NCI-H187 treated with DMSO at 0.1 percent for 48 hours (cell line): ENCODE data around the gene GAS2L2.

Experiments used
- DNase-seq: peaks from one replicate; lab custom pipeline; 2025; lab: John Stamatoyannopoulos, UW

GAS2L2 gene

GRCh38 chr17:35752945-35753764 lies at the start of gene GAS2L2:
Gene GAS2L2 (minus strand): TSS chr17:35753239. CDS start chr17:35752850, 389 bp downstream.
- no peak for DNase-seq

GRCh38 chr17:35801583-35802224 lies 48.7 kb upstream of the GAS2L2 start:
- no peak for DNase-seq

GRCh38 chr17:35799942-35800341 lies 46.9 kb upstream of the GAS2L2 start:
- DNase-seq = no peak

GRCh38 chr17:35797918-35798317 lies 44.9 kb upstream of the GAS2L2 start:
- no peak for DNase-seq

GRCh38 chr17:35797370-35797769 lies 44.3 kb upstream of the GAS2L2 start:
- no peak for DNase-seq

GRCh38 chr17:35796942-35797341 lies 43.9 kb upstream of the GAS2L2 start:
- no peak for DNase-seq

GRCh38 chr17:35795871-35796265 lies 42.8 kb upstream of the GAS2L2 start:
- no peak for DNase-seq

GRCh38 chr17:35795007-35795870 lies 42.2 kb upstream of the GAS2L2 start, which contains the start of gene MMP28:
Gene MMP28 (minus strand): TSS chr17:35795641. CDS start chr17:35795377, 264 bp downstream.
- no peak for DNase-seq

- no peak for DNase-seq
Observed at GRCh38 chr17:35793257-35793656, 40.2 kb upstream of the GAS2L2 start.

- no peak for DNase-seq
Observed at GRCh38 chr17:35791681-35792350, 38.8 kb upstream of the GAS2L2 start.

GRCh38 chr17:35790841-35791240 lies 37.8 kb upstream of the GAS2L2 start:
- no peak for DNase-seq

GRCh38 chr17:35788477-35789368 lies 35.7 kb upstream of the GAS2L2 start:
- DNase-seq = no peak

GRCh38 chr17:35786941-35787432 lies 33.9 kb upstream of the GAS2L2 start:
- no peak for DNase-seq

- DNase-seq = no peak
Observed at GRCh38 chr17:35784895-35785294, 31.9 kb upstream of the GAS2L2 start.

- no peak for DNase-seq
Observed at GRCh38 chr17:35780950-35781349, 27.9 kb upstream of the GAS2L2 start.

GRCh38 chr17:35778641-35779196 lies 25.7 kb upstream of the GAS2L2 start:
- DNase-seq = no peak

- DNase-seq = no peak
Observed at GRCh38 chr17:35775583-35775982, 22.5 kb upstream of the GAS2L2 start.

- no peak for DNase-seq
Observed at GRCh38 chr17:35775039-35775438, 22.0 kb upstream of the GAS2L2 start.

GRCh38 chr17:35774499-35774898 lies 21.5 kb upstream of the GAS2L2 start:
- DNase-seq = no peak

GRCh38 chr17:35773679-35774425 lies 20.8 kb upstream of the GAS2L2 start:
- no peak for DNase-seq
